Sigmoid colon (tissue), 7 donors: Measurements from ENCODE around the gene VPS8. TPM values are rescaled to one million over a fixed set of nuclear protein-coding genes. Genes with fewer than 3 reads are reported as not detected.

Experiments used
- DNase-seq: peaks from one replicate; pipeline ENCODE4 v3.0.0-alpha.2; 2019
- H3K27ac ChIP-seq, 4 donors: fragments of 200-600 bp; sonication (generic); one replicate each; pipeline ENCODE4 v1.5.1; 2016 to 2019; ENCODE audit warnings: mild to moderate bottlenecking in 1 of 4
- H3K27me3 ChIP-seq, 3 donors: fragments of 200-600 bp; sonication (generic); one replicate each; pipeline ENCODE4 v1.5.1; 2019; ENCODE audit warnings: mild to moderate bottlenecking in 1 of 3
- H3K36me3 ChIP-seq, 4 donors: fragments of 200-600 bp; sonication (generic); one replicate each; pipeline ENCODE4 v1.5.1; 2016 to 2019
- H3K4me1 ChIP-seq, 4 donors: fragments of 200-600 bp; sonication (generic); one replicate each; pipeline ENCODE4 v1.5.1; 2017 to 2019
- H3K4me3 ChIP-seq, 4 donors: fragments of 200-600 bp; sonication (generic); one replicate each; pipeline ENCODE4 v1.5.1; 2017 to 2019; ENCODE audit warnings: mild to moderate bottlenecking in 2 of 4, moderate library complexity in 1 of 4
- H3K9me3 ChIP-seq, 4 donors: fragments of 200-600 bp in 3 of 4; sonication (generic) in 3 of 4; one replicate each; pipeline versions ENCODE4 v1.5.1 to v1.6.1; 2013 to 2019
- EP300 ChIP-seq, 4 donors: sonication (generic); formaldehyde crosslinking; IDR thresholded peaks; one replicate each; pipeline ENCODE4 v1.6.1; 2017; ENCODE audit warnings: antibody characterized with exemption in 4 of 4
- POLR2A ChIP-seq, 2 donors: fragments of 450-650 bp; IDR thresholded peaks; one replicate each; pipeline ENCODE4 v1.6.1; 2016; ENCODE audit warnings: antibody characterized with exemption in 2 of 2, mild to moderate bottlenecking in 2 of 2, moderate library complexity in 2 of 2
- POLR2AphosphoS5 ChIP-seq, 4 donors: sonication (generic); formaldehyde crosslinking; IDR thresholded peaks; one replicate each; pipeline ENCODE4 v1.6.1; 2017; ENCODE audit warnings: antibody characterized with exemption in 4 of 4
- WGBS, 2 donors: extraction: QIAGEN DNeasy Blood & Tissue Kit; methylation state at CpG; one replicate each; pipeline ENCODE4 v1.1.7; 2013; 5-methylcytosine and 5-hydroxymethylcytosine counted together
- intact Hi-C: fragments of 100-400 bp; cut with DNase I; formaldehyde crosslinking; loops from one replicate; pipeline ENCODE4 v1.15.1; 2023
- polyA plus RNA-seq, 3 donors: library from polyadenylated mRNA; stranded (reverse); fragments of 200-250 nt; gene quantifications; one replicate each; pipeline ENCODE4 v1.2.3, GENCODE V29; 2013
- total RNA-seq, 4 donors: library from RNA; depleted of rRNA; stranded (reverse); fragments of >200 nt; gene quantifications; one replicate each; pipeline ENCODE4 v1.1.0, GENCODE V29; 2016
- TF ChIP-seq, protein P1 (sequence below), 4 experiments: fragments of 450-650 bp in 3 of 4; fragments of 200-600 bp in 1 of 4; IDR thresholded peaks; one replicate each; pipeline ENCODE4 v1.5.1; 2016 to 2019; ENCODE audit warnings: antibody characterized with exemption in 4 of 4, mild to moderate bottlenecking in 3 of 4, moderate library complexity in 2 of 4
- donor health status: healthy with polysubstance abuse.
- donor health status: Bipolar disorder and iron deficiency.
- donor health status: healthy.

VPS8 gene
- total and polyA plus RNA-seq, 7 donors, result 12.0 to 64.5 (median 34.6) TPM

DNA sequence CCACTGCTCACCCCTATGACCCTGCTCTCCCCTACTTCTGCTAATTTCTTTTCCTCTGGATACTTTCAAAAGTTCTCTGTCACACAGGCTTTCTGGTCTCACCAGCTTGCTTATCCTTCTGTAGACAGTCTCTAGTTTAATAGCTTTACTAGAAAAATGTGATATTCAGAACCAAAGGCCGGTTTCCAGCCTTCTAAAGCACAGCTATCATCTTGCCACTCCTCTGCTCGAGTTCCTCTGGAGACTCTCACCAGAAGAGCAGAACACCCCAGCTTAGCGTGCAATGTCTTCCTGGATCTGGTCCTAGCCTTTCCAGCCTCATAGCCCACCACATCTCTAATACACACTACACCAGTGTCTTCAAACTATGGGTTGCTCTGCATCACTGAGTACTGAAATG is 1.8 kb upstream of the VPS8 start:
- H3K4me3 ChIP-seq, result no peak overlapping the region
- TF ChIP-seq EP300 (IDR thresholded peaks at IDR 0.05), result no peak
- TF ChIP-seq, protein P1, sequence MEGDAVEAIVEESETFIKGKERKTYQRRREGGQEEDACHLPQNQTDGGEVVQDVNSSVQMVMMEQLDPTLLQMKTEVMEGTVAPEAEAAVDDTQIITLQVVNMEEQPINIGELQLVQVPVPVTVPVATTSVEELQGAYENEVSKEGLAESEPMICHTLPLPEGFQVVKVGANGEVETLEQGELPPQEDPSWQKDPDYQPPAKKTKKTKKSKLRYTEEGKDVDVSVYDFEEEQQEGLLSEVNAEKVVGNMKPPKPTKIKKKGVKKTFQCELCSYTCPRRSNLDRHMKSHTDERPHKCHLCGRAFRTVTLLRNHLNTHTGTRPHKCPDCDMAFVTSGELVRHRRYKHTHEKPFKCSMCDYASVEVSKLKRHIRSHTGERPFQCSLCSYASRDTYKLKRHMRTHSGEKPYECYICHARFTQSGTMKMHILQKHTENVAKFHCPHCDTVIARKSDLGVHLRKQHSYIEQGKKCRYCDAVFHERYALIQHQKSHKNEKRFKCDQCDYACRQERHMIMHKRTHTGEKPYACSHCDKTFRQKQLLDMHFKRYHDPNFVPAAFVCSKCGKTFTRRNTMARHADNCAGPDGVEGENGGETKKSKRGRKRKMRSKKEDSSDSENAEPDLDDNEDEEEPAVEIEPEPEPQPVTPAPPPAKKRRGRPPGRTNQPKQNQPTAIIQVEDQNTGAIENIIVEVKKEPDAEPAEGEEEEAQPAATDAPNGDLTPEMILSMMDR (IDR thresholded peaks at IDR 0.05), result no peak
- TF ChIP-seq POLR2AphosphoS5 (IDR thresholded peaks at IDR 0.05), result no peak
- TF ChIP-seq POLR2A (IDR thresholded peaks at IDR 0.05), result no peak
- H3K4me1 ChIP-seq, result peaks cover 0 to 32% (median 15%) of the 10 kb centered on the region in 4 donors
- no peak overlapping the region for H3K27ac ChIP-seq
- H3K9me3 ChIP-seq, result no peaks in the 10 kb centered on the region
- no peaks in the 10 kb centered on the region for H3K36me3 ChIP-seq
- intact Hi-C loops, result no loop called here
- WGBS, 2 donors, result 94 to 95% methylated on average over 3 of the region's 3 CpGs
- no peaks in the 10 kb centered on the region for H3K27me3 ChIP-seq
- no peak for DNase-seq

- no peaks in the 10 kb centered on the region for H3K9me3 ChIP-seq
- H3K36me3 ChIP-seq, result no peaks in the 10 kb centered on the region
- no peak overlapping the region for H3K27ac ChIP-seq
- no peak overlapping the region for H3K4me3 ChIP-seq
- no peak for DNase-seq
- no peaks in the 10 kb centered on the region for H3K27me3 ChIP-seq
- H3K4me1 ChIP-seq, result peaks cover 0 to 26% (median 11%) of the 10 kb centered on the region in 4 donors
- intact Hi-C loops, result no loop called here
- TF ChIP-seq POLR2AphosphoS5 (IDR thresholded peaks at IDR 0.05) (no peak), EP300 (IDR thresholded peaks at IDR 0.05) (no peak), POLR2A (IDR thresholded peaks at IDR 0.05) (no peak)
- TF ChIP-seq, protein P1 (IDR thresholded peaks at IDR 0.05), result no peak
- 88 to 91% methylated on average over 3 of the region's 3 CpGs for WGBS, 2 donors
Measured at GRCh38 chr3:184811034-184811433, 932 bp upstream of the VPS8 start.

- TF ChIP-seq, protein P1 (IDR thresholded peaks at IDR 0.05), result no peak
- TF ChIP-seq POLR2AphosphoS5 (IDR thresholded peaks at IDR 0.05) (no peak), POLR2A (IDR thresholded peaks at IDR 0.05) (no peak), EP300 (IDR thresholded peaks at IDR 0.05) (no peak)
- no peak for DNase-seq
- peaks cover 0 to 23% (median 11%) of the 10 kb centered on the region in 4 donors for H3K4me1 ChIP-seq
- H3K27ac ChIP-seq, result peak overlapping the region; percentile 80 to 82 (median 80)
- WGBS, 2 donors, result 0 to 1% methylated on average over 3 of the region's 3 CpGs
- intact Hi-C loops, result no loop called here
- peak overlapping the region; percentile 66 to 95 (median 80) for H3K4me3 ChIP-seq
- no peaks in the 10 kb centered on the region for H3K36me3 ChIP-seq
- no peaks in the 10 kb centered on the region for H3K9me3 ChIP-seq
- no peaks in the 10 kb centered on the region for H3K27me3 ChIP-seq
Measured at GRCh38 chr3:184811663-184811998, 335 bp upstream of the VPS8 start.

GRCh38 chr3:184812662-184813042 is 686 bp downstream of the VPS8 start:
- no peaks in the 10 kb centered on the region for H3K36me3 ChIP-seq
- H3K4me3 ChIP-seq, result peak overlapping the region; percentile 66 to 95 (median 80)
- intact Hi-C loops, result no loop called here
- H3K9me3 ChIP-seq, result no peaks in the 10 kb centered on the region
- H3K27ac ChIP-seq, result peak overlapping the region; percentile 80 to 82 (median 80)
- TF ChIP-seq EP300 (IDR thresholded peaks at IDR 0.05) (no peak), POLR2AphosphoS5 (IDR thresholded peaks at IDR 0.05) (no peak), POLR2A (IDR thresholded peaks at IDR 0.05) (no peak)
- TF ChIP-seq, protein P1 (IDR thresholded peaks at IDR 0.05), result no peak
- DNase-seq, result no peak
- H3K4me1 ChIP-seq, result peaks cover 0 to 23% (median 11%) of the 10 kb centered on the region in 4 donors
- H3K27me3 ChIP-seq, result no peaks in the 10 kb centered on the region
- 1 to 5% methylated on average over 17 of the region's 17 CpGs for WGBS, 2 donors

- peak overlapping the region in 2 of 4 donors; percentile 80 for H3K4me3 ChIP-seq
- no peak for DNase-seq
- no peaks in the 10 kb centered on the region for H3K27me3 ChIP-seq
- no peaks in the 10 kb centered on the region for H3K36me3 ChIP-seq
- TF ChIP-seq POLR2A (IDR thresholded peaks at IDR 0.05), result no peak
- TF ChIP-seq, protein P1 (IDR thresholded peaks at IDR 0.05), result no peak
- no peak for TF ChIP-seq POLR2AphosphoS5 (IDR thresholded peaks at IDR 0.05)
- TF ChIP-seq EP300 (IDR thresholded peaks at IDR 0.05), result no peak
- peaks cover 0 to 23% (median 11%) of the 10 kb centered on the region in 4 donors for H3K4me1 ChIP-seq
- no peaks in the 10 kb centered on the region for H3K9me3 ChIP-seq
- H3K27ac ChIP-seq, result no peak overlapping the region
- WGBS, 2 donors, result 70 to 86% methylated on average over 3 of the region's 3 CpGs
- intact Hi-C loops, result no loop called here
Measured at GRCh38 chr3:184813357-184813756, 1.4 kb downstream of the VPS8 start.
